Effector CD8-positive, alpha-beta T cell (primary cell): ENCODE data around the gene ATP11A.
"Not testable (repeated sequence)": the region's sequence is repeated elsewhere in the genome, so short reads cannot be mapped to it uniquely, and the experiment has no call there.

Experiments used
- DNase-seq: peaks from one replicate; lab custom pipeline; 2025; lab: John Stamatoyannopoulos, UW

Gene ATP11A

DNA sequence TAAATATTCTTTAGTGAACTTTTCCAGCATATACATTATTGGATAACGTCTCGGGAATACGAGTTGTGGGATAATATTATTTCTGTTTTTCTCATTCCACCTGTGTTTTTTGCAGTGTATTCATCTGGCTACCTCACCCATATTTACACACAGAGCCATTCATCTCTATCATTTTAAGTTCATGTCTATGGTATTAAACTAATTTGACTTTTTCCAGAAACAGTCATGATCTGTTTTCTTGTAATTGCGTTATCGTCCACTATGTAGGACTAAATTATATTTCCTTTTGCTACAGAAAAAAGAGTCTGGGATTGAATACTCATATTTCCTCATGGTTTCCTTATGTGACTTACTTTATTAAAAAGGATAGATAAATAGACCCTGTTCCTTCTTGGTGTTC is 2.7 kb downstream of the ATP11A start:
- no peak for DNase-seq

DNA sequence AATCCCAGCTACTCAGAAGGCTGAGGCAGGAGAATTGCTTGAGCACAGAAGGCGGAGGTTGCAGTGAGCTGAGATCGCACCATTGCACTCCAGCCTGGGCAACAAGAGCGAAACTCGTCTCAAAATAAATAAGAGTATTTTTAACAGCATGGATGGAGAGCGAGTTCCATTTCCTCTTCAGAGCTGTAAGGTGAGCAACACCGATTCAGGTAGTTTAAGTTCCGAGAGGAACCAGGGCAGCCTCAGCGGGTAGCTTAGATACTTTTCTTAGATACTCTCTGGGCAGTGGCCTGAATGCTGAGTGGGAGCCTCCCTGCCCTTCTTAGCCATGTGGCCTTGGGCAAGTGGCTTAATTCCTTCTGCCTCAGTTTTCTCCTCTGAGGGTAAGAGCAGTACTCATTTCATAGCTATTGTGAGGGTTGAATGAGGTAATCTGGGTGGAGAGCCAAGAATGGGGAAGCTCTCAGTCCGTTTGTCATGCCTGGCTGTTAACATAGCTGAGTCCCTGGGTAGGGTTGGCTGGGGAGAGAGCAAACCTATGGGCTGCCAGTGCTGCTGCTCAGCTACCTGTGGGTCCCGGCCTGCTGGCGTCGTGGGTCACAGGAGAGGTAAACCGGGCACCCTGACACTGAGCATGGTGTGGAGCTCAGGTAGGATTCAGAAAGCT is 4.1 kb downstream of the ATP11A start:
- no peak for DNase-seq

DNA sequence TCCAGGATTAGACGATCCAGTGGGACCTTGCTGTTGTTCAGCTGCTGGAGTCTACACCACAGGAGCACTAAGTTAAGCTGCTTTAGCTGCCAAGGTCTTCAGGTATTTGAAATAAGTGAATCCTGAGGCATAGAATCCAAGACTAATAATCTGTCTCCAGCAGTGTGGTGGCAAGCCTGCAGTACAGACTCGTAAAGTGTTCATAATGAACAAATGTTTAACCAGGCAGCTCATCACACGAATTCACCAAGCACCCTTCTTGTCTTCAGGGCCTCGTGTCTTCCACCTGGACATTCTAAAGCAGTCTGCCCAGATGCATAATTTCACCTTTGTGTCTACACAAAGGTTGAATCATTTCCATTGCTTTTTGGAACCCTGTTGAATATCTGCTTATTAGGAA is 5.3 kb downstream of the ATP11A start:
- no peak for DNase-seq

DNA sequence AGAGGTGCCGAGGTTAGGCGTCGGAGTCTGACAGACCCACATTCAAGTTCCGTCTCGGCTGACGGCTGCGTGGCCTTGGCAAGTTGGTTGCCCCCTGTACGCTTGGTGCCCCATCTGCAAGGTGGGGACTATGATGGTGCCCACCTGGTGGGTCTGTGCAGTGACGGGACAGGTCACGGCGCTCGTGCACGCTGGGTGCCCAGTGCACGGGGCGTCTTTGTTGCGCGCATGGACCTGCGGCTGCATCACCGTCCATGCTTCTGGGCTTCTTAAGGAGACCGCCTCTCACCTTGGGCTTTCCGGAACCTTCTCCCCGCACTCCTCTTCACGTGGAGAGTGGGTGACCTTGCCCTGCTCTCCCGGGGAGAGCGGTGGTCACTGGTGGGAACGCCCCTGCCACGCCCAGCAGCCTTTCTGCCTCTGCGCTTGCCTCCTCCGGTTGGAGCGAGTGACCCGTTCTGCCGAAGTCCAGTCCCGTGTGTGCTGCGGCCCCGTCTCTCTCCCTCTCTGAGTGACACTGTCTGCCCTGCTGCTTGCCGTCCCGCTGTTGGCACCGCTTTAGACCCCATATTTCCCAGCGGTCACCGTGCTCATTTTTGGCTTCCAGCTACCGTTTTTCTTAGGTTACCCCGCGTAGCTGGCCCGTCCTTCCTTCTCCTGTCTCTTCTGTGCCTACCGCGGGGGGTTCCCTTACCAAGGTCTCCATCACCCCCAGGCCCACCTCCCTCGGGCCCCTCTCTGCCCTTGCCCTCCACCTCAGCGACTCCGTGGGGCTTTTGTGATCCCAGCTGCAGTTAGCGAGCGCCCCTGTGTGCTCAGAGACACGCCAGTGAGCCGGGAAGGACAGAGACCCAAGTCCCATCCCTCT is 6.4 kb downstream of the ATP11A start:
- DNase-seq = no peak

DNA sequence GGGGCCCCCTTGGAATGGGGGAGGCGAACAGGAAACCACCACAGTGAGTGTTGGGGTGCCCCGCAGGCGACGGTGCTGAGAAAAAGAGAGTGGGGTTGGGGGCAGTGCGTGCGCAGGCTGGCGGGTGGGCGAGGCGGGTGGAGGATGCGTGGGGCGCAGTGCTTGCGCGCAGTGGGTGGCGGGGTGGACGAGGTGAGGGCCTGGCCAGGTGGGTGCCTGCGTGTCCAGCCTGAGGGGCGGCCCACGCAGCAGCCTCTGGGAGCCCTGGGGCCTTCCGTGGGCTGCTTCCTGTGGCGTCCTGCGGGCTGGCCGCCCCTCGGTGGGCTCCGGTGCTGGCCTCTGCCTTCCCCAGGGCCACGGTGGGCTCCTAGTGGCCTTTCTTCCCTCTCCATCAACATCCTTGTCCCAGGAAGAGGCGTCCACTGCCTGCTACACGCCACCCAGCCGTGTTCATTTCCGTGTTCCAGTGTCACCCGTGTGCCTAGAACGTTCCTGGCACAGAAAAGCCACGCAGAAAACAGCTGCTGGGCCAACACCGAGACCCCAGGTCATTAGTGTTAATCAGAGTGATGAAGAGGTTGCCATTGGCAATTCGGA is 7.1 kb downstream of the ATP11A start:
- no peak for DNase-seq

DNA sequence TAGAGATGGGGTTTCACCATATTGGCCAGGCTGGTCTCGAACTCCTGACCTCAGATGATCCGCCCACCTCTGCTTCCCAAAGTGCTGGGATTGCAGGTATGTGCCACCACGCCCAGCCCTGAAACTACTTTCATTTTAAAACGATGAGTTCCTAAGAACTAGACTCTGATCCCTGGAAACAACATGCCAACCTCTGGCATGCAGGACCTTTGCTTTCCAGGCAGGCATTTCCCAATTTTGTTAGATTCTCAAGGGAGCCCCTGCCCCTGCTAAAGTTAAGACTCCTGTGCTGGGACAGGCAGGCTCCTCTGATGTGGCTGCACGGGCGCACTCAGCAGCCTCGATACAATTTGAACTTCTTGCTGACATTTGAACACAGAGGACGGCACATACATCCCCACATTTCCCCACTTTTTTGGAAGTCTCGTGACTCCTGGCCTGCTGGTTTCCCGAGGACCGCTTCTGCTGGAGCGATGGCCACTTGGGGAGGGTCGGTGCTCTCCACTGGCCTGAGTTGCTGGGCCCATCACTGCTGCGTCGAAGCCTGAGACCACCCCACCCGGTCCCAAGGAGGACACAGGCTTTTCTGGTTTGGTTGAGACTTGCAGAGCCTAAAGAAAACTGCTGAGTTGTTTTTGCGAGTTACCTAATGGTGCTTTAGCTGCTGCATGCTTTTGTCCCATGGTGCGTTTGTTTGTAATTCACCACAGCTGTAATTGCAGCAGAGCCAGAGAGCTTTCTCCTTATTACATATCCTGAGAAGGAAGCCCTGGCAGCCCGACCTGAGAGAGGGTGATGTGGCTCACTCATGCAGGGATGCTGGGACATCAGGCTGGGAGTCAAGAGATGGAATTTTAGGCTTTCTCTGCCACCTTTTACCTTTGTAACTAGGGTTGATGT is 8.2 kb downstream of the ATP11A start:
- DNase-seq = no peak

DNA sequence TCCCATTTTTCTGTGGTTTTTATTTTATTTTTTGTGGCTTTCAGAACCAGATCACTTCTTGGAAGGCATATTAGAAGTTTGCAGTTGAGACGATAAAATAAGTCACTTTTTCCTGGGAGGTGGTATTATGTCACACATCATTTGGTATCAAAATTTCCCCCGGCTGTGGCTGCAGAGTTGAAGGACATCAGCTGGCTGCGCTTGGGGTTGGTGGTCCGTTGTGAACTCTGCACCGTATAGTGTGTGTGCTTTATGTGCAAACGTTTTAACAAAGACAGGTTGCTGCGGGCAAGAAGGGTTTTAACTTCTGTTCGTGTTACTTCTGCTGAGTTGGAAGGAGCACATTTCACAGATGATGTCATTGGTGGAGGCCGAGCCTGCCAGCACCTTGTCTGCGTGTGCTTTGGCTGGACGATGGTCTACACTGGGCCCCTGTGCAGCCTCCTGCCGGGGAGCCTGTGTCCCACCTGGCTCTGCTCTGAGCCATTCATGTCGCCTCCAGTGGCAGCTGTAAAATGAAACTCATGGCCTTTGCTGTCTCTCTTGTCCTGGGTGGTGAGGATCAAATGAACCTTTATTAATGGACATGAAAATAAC is 9.6 kb downstream of the ATP11A start:
- no peak for DNase-seq

DNA sequence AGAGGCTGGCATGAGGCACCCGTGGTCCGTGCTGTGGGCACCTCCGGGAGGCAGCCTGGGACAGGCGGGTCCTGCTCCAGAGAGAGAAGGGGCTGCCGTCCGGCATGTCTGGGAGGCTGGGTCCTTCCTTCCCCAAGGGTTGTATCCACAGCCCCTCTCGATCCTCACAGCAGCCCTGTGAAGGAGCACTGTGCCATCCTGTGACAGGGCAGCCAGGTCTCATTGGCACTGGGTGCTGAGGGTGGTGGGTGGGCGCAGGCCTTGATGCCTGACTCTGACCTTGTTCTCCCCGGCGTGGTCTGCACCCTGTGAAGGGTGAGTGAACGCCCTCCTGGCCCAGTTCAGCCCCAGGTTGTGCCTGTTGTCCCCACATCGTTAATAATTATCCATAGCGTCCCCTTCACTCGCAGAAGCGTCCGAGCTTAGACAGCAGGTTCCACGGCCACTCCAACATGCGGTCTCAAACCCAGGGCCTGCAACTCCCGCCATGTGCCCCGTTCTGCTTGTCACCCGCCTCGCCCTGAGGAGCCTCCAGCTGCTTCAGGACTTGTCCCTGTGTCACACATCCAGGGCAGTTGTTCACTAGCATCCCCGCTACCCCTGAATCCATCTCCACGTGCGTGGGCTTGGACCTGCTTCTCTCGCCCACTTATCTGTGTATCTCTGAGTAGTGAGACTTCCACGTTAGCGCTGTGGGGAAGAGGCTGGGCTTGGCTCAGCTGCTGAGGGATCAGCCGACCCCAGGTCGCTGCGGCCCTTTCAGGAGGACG is 10.6 kb downstream of the ATP11A start:
- DNase-seq = no peak

DNA sequence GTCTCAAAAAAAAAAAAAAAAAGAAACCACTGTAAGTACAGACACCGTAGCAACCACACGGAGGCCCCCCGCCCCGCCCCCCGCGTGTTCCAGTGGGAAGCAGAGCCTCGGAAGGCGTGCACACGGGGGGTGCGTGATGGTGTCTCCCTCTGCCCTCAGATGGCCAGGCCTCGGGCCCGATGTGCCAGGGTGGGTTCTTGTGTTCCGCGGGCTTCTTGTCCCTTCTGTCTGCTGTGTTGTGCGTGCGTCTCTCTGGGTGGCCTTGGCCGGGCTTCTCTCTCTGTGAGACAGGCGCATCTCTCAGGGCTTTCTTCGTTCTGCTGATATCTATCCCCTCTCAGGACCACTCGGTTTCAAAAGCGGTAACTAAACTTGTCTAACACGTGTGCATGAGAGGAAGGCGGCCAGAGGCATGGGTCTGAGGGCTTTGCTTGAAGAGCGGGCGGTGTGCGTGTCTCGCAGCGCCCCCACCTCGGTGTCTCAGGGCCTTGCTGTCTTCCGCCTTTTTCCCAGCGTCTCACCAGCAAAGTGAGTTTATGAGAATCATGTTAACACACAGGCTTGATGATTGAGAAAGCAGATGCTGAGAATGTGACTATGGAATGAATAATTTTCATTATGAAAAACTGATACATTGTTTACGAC is 12.6 kb downstream of the ATP11A start:
- DNase-seq = no peak

DNA sequence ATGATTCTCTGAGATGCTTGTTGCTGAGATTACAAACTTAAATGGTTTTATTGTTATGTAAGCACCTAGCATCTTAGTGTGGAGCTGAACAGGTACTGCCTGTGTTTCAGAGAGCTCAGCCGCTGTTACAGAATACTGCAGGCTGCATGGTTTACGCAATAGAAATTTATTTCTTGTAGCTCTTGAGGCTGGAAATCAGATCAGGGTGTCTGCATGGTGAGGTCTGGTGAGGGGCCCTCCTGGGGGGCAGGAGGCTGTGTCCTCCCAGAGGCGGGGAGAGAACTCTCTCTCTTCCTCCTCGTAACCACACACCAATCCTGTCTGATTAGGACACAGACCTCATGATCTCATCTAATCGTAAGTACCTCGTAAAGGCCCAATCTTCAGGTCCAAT is 13.1 kb downstream of the ATP11A start:
- no peak for DNase-seq

DNA sequence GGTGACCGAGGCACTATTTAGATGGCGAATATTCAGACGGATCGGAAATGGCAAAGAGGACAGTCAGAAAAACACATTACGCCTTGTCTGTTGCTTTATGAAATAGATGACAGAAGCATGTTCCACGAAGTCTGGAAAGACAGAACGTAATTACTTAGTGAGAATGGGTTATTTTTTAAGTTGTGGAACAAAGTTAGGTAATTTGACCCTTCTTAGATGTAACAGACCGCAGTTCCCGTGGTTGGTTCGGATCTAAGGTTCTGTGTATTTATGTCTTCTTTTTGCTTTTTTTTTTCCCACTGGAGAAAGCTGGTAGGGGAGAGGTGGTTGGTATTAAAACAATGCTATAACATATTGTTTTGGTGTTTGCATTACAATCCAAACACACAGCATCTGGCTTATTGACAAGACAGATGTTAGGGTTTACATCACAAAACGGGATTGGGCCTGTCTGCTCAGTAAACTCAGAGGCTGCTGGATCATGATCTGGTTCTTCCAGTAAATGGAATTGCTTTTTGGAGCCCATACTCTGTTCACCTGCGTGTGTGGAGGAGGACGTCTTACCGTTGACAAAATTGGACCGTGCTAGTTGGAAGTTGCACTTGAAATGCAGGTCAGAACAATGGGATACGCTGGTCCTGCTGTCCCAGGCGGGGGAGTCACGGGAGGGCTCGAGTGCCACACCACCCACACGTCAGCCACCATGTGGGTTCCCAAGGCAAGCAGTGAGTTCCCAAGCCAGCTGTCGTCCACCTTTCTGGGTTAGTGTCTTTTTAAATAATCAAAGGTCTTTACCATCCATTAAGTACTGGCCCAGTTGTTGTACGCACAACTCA is 13.8 kb downstream of the ATP11A start:
- no peak for DNase-seq

DNA sequence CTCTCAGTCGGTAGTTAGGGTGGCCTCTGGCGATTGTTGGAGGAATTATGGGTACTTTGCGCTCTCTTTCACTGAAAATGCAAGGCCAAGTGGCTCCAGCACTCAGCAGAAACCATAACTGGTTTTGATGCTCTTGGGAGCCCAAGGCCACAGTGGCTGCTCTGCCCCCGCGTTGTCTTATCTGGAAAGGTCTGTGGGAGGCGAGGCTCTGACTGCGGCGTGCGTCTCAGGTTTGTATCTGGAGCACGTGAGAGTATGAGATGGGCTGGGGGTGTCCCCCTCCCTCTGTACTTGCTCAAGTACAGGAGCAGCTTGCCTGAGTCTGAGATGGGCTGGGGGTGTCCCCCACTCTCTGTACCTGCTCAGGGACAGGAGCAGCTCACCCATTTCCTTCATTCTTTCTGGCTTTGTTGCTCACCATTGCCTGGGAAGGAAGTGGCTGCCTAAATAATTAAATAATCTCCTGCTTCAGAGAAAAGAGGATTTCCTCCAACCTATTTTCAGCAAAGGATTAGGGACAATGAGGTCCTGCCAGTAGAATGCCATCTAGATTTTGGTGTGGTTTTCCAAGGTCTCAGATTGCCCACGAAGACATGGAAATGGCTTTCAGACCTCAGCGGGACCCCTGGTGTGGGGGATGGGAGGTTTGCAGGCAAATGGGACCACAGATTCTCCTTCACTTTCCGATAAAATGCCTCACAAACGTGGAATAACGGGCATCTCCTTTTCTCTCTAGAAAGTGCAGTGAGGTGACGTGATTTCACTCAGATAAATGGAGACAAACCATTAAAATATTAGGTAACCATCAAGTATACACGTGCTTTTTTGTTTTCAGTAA is 14.7 kb downstream of the ATP11A start:
- DNase-seq = no peak

DNA sequence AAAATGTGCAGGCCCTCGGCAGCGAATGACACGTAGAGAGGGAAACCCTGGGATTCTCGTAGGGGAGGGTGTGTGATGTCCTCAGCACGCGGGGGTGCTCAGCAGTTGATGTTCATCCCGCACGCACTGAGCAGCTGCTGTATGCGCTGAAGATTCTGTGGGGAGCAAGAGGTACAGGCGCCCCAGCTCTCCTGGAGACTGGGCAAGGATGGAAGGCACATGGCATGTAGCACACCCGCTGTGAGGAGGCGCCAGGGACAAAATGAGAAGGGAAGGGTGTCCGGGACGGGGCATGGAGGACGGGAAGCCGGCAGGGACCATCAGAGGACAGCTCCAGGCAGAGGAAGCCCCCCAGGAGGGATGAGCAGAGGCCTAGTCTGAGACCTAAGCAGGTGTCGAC is 15.4 kb downstream of the ATP11A start:
- no peak for DNase-seq

DNA sequence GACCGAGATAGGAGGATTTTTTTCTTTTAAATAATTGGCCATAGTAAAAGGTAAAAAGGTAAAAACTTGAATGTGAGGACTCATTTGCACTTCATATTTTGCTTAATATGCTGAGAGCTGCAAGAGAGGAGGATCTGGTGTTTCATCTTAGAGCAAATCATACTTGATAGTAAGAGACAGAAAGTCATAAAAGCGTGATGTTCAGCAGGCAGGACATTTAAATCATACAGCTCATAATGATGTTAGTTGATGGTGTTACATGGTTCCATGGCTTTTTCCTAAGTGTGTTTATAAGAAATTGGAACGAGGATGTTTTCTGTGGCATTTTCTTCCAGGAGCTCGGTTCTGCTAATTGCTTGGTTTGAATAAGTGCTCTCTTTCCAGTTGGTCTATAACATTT is 16.3 kb downstream of the ATP11A start:
- no peak for DNase-seq

DNA sequence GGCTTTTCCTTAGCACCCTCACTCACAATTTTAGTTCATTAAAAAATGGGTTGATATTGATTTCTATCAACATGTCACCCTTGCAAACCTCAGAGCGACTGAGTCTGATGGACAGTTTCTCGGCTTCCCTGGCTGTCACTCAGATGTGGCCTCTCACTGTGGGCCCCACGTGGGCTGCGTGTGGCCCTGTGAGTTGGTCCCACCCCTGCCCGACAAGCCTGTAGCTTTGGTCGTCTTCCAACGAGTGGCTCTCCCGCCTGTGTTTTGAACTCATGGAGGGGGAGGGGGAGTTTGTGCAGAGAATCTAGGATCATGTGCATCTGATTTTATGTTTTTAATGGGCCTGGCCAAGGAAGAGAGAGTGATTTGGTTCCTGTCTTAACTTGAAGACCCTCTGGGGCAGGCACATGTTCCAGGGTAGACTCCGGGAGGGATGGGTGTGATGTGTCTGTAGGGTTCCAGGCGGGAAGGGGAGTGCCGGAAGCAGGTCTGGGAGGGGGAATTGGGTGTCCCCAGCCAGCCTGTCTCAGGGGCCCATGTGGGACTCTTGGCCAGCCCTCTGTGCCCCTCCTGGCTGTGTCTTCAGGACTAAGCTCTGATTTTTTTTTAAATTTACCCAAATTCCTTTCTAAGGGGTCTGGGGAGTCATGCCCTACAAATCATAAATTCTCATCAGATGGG is 18.9 kb downstream of the ATP11A start:
- no peak for DNase-seq

DNA sequence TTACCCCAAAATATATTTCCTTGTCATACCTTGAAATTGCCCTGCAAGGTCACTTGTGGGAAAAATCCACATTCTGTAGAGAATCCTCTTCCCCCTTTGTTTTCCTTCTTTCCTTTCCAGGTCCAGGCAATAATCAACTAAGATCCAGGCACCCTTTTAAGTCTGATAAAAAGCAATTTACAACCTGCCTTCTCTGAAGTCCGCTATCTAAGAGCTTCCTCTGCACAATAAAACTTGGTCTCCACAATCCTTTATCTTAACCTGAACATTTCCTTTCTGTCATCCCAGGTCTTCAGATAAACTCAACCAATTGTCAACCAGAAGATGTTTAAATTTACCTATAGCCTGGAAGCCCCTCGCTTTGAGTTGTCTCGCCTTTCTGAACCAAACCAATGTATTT is 19.5 kb downstream of the ATP11A start:
- not testable (repeated sequence) for DNase-seq

DNA sequence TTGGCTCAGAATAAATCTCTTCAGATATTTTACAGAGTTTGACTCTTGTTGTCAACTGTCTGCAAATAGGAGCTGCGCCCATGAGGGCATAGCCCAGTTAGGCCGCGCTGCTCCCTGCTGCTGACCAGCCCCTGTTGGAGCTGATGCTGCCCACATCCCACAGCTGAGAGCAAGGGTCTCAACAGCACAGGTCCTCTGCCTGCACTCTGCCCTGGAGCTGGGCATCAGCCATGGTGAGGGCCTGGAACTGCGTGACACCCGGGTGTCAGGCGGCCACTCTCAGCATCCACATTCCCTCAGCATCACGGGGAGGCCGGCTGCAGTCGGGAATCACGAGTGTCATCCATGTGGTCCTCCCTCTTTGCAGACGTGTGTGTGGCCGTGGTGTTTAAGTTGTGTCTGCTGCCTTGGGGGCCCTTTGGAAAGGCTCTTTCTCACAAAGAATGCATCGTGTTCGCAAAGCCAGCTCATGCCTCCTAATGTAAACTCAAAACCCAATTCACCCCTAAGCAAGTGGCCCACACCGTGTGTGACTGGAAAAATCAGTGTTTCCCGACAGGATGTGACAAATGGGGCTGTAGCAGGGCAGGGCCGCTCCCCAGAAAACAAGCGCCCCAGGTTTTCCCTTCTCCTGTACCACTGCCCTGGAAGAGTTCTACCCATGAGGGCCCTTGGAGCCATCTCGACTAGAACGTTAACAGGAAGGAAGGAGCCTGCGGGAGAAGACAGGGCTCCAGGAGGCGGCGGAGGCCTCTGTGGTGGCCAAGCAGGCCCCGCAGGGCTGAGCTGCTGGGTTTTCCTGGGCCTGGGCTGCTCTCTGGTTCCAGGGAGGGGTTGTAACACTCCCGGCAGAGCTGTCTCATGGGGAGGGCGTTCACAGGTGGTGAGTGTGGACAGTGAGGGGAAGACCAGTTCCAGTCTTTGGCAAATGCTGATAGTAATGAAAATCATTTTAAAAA is 20.3 kb downstream of the ATP11A start:
- DNase-seq = no peak
